ENCODE results near the gene DTD2.

DTD2 gene

DNA sequence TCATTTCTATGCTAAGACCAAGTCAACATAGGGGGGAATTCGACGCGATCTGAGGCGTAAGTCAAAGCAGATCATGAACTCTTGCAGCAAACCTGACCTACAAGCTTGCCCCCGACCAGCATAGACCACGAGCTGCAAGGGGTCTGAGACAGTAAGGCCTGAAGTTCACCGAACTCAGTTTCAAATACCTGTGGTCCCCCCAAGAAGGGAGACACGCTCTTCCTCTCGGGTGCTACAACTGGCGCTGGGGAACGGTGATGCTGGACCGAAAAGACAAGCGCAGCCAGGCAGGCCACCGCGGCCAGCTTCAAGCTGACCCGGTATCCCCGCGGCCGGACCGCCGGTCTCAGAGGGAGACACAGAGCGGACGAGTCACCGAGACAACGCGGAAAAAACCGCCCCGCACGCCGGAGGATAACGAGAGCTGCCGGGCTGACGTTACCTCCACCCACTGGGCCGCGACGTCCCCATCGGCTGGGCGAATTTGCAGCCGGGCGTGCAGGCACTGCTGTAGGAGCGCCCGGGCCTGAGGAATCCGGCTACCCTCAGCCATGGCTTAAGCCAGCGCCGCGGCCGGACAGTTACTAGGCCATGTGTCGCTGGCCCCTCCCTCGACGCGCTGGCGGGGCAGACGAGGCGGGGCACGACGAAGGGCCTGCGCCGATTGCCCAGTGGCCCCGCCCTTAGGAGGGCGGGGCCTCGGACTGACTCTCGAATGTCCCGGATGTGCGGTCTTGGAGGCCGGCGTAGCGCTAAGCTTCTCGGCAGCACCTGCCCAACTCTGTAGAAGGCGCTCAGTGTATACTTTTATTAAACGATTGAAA lies at the start of gene DTD2:
TSS of gene DTD2 (minus strand) at position 666 of the 824 bp plus-strand sequence. CDS start at position 553, 113 bp downstream.
- TF ChIP-seq ZNF565 (CRISPR knock-in tag; conservative IDR thresholded peaks at IDR 0.05; ENCODE audit: low read depth): no peak
- TF ChIP-seq ZFP3 (CRISPR knock-in tag; IDR thresholded peaks at IDR 0.05): peak; percentile 31; the same call in 1 of the 2 replicates
- TF ChIP-seq TSHZ2 (CRISPR knock-in tag; IDR thresholded peaks at IDR 0.05): peak; percentile 43; the same call in 1 of the 2 replicates
- no peak for TF ChIP-seq SNAI2 (CRISPR knock-in tag; IDR thresholded peaks at IDR 0.05)
- 0 out of 2 replicates have a peak, but pooled peaks have one; percentile 24 for TF ChIP-seq CSDC2 (CRISPR knock-in tag; IDR thresholded peaks at IDR 0.05)

DNA sequence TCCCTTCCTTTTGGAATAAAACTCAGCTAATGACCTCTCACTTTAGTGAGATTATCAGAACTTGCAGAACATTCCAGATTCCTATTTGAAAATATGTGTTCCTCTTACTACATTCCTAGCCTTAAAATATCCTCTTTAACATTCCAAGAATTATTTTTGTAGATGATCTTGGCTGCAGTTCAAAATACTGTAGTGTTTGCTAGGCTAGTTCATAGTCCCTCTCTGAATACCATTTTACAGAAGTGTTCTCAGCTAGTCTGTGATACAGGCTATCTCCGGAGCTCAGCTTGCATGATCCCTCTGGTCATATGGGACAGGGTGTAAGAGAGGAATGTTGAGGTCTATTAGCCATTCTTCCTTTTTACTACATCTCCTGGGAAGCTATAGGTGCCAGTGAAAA lies 48.1 kb upstream of the DTD2 start:
- peak; percentile 90 for ATAC-seq
- TF ChIP-seq ZFP3 (CRISPR knock-in tag; IDR thresholded peaks at IDR 0.05) (no peak), ZC3H10 (CRISPR knock-in tag; IDR thresholded peaks at IDR 0.05) (no peak), GLIS3 (CRISPR knock-in tag; IDR thresholded peaks at IDR 0.05) (no peak), BACH2 (CRISPR knock-in tag; IDR thresholded peaks at IDR 0.05; ENCODE audit: borderline replicate concordance) (no peak), CSDC2 (CRISPR knock-in tag; IDR thresholded peaks at IDR 0.05) (no peak), ISL1 (CRISPR knock-in tag; IDR thresholded peaks at IDR 0.05) (peak; percentile 63)
- TF ChIP-seq, protein P1, sequence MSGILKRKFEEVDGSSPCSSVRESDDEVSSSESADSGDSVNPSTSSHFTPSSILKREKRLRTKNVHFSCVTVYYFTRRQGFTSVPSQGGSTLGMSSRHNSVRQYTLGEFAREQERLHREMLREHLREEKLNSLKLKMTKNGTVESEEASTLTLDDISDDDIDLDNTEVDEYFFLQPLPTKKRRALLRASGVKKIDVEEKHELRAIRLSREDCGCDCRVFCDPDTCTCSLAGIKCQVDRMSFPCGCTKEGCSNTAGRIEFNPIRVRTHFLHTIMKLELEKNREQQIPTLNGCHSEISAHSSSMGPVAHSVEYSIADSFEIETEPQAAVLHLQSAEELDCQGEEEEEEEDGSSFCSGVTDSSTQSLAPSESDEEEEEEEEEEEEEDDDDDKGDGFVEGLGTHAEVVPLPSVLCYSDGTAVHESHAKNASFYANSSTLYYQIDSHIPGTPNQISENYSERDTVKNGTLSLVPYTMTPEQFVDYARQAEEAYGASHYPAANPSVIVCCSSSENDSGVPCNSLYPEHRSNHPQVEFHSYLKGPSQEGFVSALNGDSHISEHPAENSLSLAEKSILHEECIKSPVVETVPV (CRISPR knock-in tag; IDR thresholded peaks at IDR 0.05): no peak

More for the DNA sequence above, at the start of gene DTD2:
- ATAC-seq: peak; percentile 99

- TF ChIP-seq OSR1 (CRISPR knock-in tag; IDR thresholded peaks at IDR 0.05) (no peak), ZNF565 (CRISPR knock-in tag; conservative IDR thresholded peaks at IDR 0.05; ENCODE audit: low read depth) (no peak), TCF4 (CRISPR knock-in tag; IDR thresholded peaks at IDR 0.05; ENCODE audit: borderline replicate concordance) (no peak), ZNF70 (CRISPR knock-in tag; IDR thresholded peaks at IDR 0.05) (no peak), ESRRG (CRISPR knock-in tag; IDR thresholded peaks at IDR 0.05) (no peak), TSHZ2 (CRISPR knock-in tag; IDR thresholded peaks at IDR 0.05) (no peak), ZFP30 (CRISPR knock-in tag; IDR thresholded peaks at IDR 0.05) (no peak), RARB (CRISPR knock-in tag; IDR thresholded peaks at IDR 0.05) (no peak), ZNF8 (CRISPR knock-in tag; IDR thresholded peaks at IDR 0.05) (no peak), CSDC2 (CRISPR knock-in tag; IDR thresholded peaks at IDR 0.05) (no peak)
- TF ChIP-seq, protein P2, sequence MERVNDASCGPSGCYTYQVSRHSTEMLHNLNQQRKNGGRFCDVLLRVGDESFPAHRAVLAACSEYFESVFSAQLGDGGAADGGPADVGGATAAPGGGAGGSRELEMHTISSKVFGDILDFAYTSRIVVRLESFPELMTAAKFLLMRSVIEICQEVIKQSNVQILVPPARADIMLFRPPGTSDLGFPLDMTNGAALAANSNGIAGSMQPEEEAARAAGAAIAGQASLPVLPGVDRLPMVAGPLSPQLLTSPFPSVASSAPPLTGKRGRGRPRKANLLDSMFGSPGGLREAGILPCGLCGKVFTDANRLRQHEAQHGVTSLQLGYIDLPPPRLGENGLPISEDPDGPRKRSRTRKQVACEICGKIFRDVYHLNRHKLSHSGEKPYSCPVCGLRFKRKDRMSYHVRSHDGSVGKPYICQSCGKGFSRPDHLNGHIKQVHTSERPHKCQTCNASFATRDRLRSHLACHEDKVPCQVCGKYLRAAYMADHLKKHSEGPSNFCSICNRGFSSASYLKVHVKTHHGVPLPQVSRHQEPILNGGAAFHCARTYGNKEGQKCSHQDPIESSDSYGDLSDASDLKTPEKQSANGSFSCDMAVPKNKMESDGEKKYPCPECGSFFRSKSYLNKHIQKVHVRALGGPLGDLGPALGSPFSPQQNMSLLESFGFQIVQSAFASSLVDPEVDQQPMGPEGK (CRISPR knock-in tag; IDR thresholded peaks at IDR 0.05; ENCODE audit: borderline replicate concordance): no peak
- TF ChIP-seq, protein P1 (CRISPR knock-in tag; IDR thresholded peaks at IDR 0.05): no peak
- no peak for ATAC-seq
These were observed 44.6 kb upstream of the DTD2 start for GRCh38 chr14:31501870-31502269.
